ENCODE measurements around the gene ASB5. TPM values are rescaled to one million over a fixed set of nuclear protein-coding genes. Genes with fewer than 3 reads are reported as not detected.

ASB5 gene
- total and polyA plus RNA-seq, 10 of the 15 experiments (the other 5 are each of a cell fraction or from before 2014, with no cell fraction given): not detected

DNA sequence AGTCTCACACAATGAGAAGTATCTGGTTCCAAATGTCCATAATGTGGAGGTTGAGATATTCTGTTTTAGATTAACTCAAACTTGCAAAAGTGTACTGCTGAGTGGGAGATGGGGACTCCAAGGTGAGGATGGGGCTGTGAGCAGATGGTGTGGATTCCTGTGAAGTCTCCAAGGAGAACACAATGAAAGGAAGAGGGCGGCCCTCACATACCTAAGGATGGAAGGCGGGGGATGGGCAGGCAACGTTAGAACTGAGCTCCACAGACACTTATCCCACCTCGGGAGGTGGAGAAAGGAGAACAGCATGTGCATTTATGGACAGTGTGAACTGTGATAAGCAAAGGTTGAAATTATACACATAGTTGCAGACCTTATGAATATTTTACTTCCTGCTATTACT, 63.7 kb downstream of the ASB5 start (continued):
- TF ChIP-seq KAT2A (conservative IDR thresholded peaks at IDR 0.05; ENCODE audit: control insufficient read depth, low read depth, low read length) (no peak), SPI1 (IDR thresholded peaks at IDR 0.05; ENCODE audit: borderline replicate concordance, insufficient read depth, low read depth, low read length) (no peak), RBBP5 (conservative IDR thresholded peaks at IDR 0.05) (no peak), SREBF2 (IDR thresholded peaks at IDR 0.05; ENCODE audit: low read length) (no peak), WRNIP1 (IDR thresholded peaks at IDR 0.05; ENCODE audit: borderline replicate concordance, low read depth, low read length) (no peak), TCF3 (IDR thresholded peaks at IDR 0.05; ENCODE audit: borderline replicate concordance, insufficient read depth, low read depth, low read length) (no peak), ZBED1 (IDR thresholded peaks at IDR 0.05; ENCODE audit: borderline replicate concordance) (no peak), CBFB (IDR thresholded peaks at IDR 0.05; ENCODE audit: low read depth) (no peak)
- TF ChIP-seq, protein P1, sequence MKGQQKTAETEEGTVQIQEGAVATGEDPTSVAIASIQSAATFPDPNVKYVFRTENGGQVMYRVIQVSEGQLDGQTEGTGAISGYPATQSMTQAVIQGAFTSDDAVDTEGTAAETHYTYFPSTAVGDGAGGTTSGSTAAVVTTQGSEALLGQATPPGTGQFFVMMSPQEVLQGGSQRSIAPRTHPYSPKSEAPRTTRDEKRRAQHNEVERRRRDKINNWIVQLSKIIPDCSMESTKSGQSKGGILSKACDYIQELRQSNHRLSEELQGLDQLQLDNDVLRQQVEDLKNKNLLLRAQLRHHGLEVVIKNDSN (IDR thresholded peaks at IDR 0.05; ENCODE audit: borderline replicate concordance, extremely low read length, insufficient read depth, low read depth, low read length): no peak

DNA sequence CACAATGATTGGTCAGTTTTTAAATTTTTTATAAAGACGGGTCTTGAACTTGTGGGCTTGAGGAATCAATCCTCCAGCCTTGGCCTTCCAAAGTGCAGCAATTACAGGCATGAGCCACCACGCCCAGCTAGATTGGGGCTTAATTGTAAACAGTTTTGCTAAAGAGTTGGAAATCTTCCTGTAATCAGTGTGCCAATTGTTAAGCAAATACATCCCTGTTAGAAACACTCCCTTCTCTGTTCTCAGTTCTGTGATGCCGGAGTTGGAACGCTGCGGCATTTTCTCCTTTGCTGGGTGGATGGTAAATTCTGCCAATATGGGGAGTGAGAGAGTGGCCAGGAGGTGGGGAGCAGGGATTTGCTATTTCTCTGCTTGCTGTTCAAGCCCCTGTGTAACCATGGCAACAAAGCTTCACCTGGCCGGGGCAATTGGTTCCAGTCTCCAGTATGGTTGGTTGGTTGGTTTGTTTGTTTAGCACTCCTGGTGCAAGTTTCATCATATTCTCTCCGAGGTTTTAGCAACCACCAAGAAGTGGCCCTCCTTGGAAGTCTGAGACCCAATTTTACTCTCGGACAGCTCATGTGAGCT, 70.6 kb downstream of the ASB5 start:
- Histone ChIP-seq H3K9me3 (replicated peaks; ENCODE audit: control insufficient read depth, insufficient read depth, low read length) (no peaks in the 10 kb centered on the region; the same call in 1 of the 3 replicates), H4K20me1 (ENCODE audit: control insufficient read depth, insufficient read depth) (no peaks in the 10 kb centered on the region), H3K9ac (ENCODE audit: control insufficient read depth, insufficient read depth, low read length) (no peak overlapping the region), H3K4me1 (ENCODE audit: control insufficient read depth, insufficient read depth, low read length) (peaks cover 12% of the 10 kb centered on the region), H3K4me3 (no peak overlapping the region), H3K36me3 (ENCODE audit: control insufficient read depth in 2 of 2, insufficient read depth in 2 of 2, low read length in 1 of 2) (no peaks in the 10 kb centered on the region; a peak in 1 of 4 replicates), H3K27ac (ENCODE audit: control insufficient read depth, insufficient read depth) (no peak overlapping the region), H3K4me2 (ENCODE audit: control insufficient read depth, insufficient read depth) (no peak overlapping the region), H3K27me3 (replicated peaks in 1 of 2; ENCODE audit: control insufficient read depth in 2 of 2, insufficient read depth in 2 of 2, low read length in 1 of 2) (peaks cover under 1 to 1% of the 10 kb centered on the region in 2 experiments; a peak in 3 of 4 replicates), H2AFZ (ENCODE audit: control insufficient read depth, low read depth, low read length) (no peak overlapping the region), H3K79me2 (ENCODE audit: control insufficient read depth, insufficient read depth, low read length) (no peaks in the 10 kb centered on the region)
- no peak for DNase-seq (ENCODE audit: low read depth, low spot score)
- in situ Hi-C loops (cut with MboI): loop anchor here (5.0 kb wide), 1 partner anchor 109 kb away; no protein-coding TSS in a partner anchor
- ChIA-PET SMC1A (ENCODE audit: uncharacterized antibody, unreplicated experiment) (no interaction called here), POLR2A (interaction anchor here (1.0 kb wide), 1 partner anchor 126 kb away, joined by 3 read pairs; no protein-coding TSS in a partner anchor), CTCF (interaction anchor here (0.6 kb wide), 1 partner anchor 9 kb away, joined by 3 read pairs; no protein-coding TSS in a partner anchor), RAD21 (ENCODE audit: unreplicated experiment) (no interaction called here)
- intact Hi-C loops (cut with micrococcal nuclease; ENCODE audit: unreplicated experiment): no loop called here
- FAIRE-seq: no peak
- TF ChIP-seq, protein P2, sequence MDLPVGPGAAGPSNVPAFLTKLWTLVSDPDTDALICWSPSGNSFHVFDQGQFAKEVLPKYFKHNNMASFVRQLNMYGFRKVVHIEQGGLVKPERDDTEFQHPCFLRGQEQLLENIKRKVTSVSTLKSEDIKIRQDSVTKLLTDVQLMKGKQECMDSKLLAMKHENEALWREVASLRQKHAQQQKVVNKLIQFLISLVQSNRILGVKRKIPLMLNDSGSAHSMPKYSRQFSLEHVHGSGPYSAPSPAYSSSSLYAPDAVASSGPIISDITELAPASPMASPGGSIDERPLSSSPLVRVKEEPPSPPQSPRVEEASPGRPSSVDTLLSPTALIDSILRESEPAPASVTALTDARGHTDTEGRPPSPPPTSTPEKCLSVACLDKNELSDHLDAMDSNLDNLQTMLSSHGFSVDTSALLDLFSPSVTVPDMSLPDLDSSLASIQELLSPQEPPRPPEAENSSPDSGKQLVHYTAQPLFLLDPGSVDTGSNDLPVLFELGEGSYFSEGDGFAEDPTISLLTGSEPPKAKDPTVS (IDR thresholded peaks at IDR 0.05; ENCODE audit: low read depth, low read length): no peak
- TF ChIP-seq, protein P3, sequence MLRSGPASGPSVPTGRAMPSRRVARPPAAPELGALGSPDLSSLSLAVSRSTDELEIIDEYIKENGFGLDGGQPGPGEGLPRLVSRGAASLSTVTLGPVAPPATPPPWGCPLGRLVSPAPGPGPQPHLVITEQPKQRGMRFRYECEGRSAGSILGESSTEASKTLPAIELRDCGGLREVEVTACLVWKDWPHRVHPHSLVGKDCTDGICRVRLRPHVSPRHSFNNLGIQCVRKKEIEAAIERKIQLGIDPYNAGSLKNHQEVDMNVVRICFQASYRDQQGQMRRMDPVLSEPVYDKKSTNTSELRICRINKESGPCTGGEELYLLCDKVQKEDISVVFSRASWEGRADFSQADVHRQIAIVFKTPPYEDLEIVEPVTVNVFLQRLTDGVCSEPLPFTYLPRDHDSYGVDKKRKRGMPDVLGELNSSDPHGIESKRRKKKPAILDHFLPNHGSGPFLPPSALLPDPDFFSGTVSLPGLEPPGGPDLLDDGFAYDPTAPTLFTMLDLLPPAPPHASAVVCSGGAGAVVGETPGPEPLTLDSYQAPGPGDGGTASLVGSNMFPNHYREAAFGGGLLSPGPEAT (IDR thresholded peaks at IDR 0.05; ENCODE audit: low read depth): no peak
- TF ChIP-seq, protein P4, sequence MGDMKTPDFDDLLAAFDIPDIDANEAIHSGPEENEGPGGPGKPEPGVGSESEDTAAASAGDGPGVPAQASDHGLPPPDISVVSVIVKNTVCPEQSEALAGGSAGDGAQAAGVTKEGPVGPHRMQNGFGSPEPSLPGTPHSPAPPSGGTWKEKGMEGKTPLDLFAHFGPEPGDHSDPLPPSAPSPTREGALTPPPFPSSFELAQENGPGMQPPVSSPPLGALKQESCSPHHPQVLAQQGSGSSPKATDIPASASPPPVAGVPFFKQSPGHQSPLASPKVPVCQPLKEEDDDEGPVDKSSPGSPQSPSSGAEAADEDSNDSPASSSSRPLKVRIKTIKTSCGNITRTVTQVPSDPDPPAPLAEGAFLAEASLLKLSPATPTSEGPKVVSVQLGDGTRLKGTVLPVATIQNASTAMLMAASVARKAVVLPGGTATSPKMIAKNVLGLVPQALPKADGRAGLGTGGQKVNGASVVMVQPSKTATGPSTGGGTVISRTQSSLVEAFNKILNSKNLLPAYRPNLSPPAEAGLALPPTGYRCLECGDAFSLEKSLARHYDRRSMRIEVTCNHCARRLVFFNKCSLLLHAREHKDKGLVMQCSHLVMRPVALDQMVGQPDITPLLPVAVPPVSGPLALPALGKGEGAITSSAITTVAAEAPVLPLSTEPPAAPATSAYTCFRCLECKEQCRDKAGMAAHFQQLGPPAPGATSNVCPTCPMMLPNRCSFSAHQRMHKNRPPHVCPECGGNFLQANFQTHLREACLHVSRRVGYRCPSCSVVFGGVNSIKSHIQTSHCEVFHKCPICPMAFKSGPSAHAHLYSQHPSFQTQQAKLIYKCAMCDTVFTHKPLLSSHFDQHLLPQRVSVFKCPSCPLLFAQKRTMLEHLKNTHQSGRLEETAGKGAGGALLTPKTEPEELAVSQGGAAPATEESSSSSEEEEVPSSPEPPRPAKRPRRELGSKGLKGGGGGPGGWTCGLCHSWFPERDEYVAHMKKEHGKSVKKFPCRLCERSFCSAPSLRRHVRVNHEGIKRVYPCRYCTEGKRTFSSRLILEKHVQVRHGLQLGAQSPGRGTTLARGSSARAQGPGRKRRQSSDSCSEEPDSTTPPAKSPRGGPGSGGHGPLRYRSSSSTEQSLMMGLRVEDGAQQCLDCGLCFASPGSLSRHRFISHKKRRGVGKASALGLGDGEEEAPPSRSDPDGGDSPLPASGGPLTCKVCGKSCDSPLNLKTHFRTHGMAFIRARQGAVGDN (IDR thresholded peaks at IDR 0.05): no peak
- no peak for ATAC-seq
- 72% methylated on average over 8 of the region's 8 CpGs for WGBS (ENCODE audit: insufficient coverage, insufficient replicate concordance, low lambda C conversion rate, missing lambda C conversion rate)
- BruUV-seq (replicated peaks): no TSS peak
